ENCODE measurements around the gene PTPRC. TPM values are rescaled to one million over a fixed set of nuclear protein-coding genes. Genes with fewer than 3 reads are reported as not detected.
A peak's percentile ranks its signal among the peaks of the same experiment; 100 is the strongest.

PTPRC gene, protein sequence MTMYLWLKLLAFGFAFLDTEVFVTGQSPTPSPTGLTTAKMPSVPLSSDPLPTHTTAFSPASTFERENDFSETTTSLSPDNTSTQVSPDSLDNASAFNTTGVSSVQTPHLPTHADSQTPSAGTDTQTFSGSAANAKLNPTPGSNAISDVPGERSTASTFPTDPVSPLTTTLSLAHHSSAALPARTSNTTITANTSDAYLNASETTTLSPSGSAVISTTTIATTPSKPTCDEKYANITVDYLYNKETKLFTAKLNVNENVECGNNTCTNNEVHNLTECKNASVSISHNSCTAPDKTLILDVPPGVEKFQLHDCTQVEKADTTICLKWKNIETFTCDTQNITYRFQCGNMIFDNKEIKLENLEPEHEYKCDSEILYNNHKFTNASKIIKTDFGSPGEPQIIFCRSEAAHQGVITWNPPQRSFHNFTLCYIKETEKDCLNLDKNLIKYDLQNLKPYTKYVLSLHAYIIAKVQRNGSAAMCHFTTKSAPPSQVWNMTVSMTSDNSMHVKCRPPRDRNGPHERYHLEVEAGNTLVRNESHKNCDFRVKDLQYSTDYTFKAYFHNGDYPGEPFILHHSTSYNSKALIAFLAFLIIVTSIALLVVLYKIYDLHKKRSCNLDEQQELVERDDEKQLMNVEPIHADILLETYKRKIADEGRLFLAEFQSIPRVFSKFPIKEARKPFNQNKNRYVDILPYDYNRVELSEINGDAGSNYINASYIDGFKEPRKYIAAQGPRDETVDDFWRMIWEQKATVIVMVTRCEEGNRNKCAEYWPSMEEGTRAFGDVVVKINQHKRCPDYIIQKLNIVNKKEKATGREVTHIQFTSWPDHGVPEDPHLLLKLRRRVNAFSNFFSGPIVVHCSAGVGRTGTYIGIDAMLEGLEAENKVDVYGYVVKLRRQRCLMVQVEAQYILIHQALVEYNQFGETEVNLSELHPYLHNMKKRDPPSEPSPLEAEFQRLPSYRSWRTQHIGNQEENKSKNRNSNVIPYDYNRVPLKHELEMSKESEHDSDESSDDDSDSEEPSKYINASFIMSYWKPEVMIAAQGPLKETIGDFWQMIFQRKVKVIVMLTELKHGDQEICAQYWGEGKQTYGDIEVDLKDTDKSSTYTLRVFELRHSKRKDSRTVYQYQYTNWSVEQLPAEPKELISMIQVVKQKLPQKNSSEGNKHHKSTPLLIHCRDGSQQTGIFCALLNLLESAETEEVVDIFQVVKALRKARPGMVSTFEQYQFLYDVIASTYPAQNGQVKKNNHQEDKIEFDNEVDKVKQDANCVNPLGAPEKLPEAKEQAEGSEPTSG (N-terminal part only)
- total RNA-seq = 1 to 10 TPM; 3.9 to 7.0 (median 4.9) TPM
- under 1 TPM; 0.42 to 0.63 (median 0.51) TPM for polyA plus RNA-seq
- long read RNA-seq, donor 1, partial matches to known transcripts = 0 of 1 reads
- long read RNA-seq, donor 1, other reads (novel, unspliced or antisense) = 1 of 1 reads
- long read RNA-seq, donor 2, full-length matches to known transcripts = 1 of 1 reads
- long read RNA-seq, donor 2, partial matches to known transcripts = 0 of 1 reads
- long read RNA-seq, donor 2, other reads (novel, unspliced or antisense) = 0 of 1 reads

DNA sequence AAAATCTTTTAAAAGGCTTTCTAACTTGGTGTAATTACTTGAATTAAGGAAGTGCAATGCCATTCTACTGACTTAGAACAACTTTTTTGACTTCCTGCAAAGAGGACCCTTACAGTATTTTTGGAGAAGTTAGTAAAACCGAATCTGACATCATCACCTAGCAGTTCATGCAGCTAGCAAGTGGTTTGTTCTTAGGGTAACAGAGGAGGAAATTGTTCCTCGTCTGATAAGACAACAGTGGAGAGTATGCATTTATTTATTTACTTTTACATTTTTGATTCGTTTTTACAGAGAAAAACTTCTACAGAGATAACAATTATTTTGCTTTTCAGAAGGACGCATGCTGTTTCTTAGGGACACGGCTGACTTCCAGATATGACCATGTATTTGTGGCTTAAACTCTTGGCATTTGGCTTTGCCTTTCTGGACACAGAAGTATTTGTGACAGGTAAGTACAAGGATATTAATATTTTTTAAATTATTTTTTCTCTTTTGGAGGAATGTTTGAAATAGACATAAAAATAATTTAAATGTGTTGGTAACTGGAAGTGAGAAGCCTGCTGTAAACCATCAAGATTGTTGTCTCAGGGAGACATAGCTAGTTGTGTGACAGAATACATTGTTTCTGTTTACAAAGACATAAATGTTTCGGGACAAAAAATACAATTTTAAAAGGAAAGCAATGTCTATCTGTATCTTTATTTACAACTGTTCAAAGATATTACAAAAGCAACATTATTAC, at the start of gene PTPRC:
Gene PTPRC (plus strand): TSS at position 147 of the 742 bp plus-strand sequence. CDS start 229 bp downstream, at position 376.
- no peaks in the 10 kb centered on the region for H3K9me3 ChIP-seq
- H3K36me3 ChIP-seq (ENCODE audit: insufficient read depth in 1 of 2, low read depth in 1 of 2) = no peaks in the 10 kb centered on the region
- no peaks in the 10 kb centered on the region for H3K27me3 ChIP-seq (ENCODE audit: insufficient read depth in 3 of 3, low read length in 2 of 3)
- ATAC-seq (no peak), DNase-seq (no peak)
- TF ChIP-seq, protein P1, sequence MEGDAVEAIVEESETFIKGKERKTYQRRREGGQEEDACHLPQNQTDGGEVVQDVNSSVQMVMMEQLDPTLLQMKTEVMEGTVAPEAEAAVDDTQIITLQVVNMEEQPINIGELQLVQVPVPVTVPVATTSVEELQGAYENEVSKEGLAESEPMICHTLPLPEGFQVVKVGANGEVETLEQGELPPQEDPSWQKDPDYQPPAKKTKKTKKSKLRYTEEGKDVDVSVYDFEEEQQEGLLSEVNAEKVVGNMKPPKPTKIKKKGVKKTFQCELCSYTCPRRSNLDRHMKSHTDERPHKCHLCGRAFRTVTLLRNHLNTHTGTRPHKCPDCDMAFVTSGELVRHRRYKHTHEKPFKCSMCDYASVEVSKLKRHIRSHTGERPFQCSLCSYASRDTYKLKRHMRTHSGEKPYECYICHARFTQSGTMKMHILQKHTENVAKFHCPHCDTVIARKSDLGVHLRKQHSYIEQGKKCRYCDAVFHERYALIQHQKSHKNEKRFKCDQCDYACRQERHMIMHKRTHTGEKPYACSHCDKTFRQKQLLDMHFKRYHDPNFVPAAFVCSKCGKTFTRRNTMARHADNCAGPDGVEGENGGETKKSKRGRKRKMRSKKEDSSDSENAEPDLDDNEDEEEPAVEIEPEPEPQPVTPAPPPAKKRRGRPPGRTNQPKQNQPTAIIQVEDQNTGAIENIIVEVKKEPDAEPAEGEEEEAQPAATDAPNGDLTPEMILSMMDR (IDR thresholded peaks at IDR 0.05) = no peak
- no peak within 1 kb of the TSS for H3K27ac ChIP-seq
- no peaks in the 10 kb centered on the region for H3K4me1 ChIP-seq
- intact Hi-C loops (cut with DNase I) = no loop called here
- H3K4me3 ChIP-seq = peak within 1 kb of the TSS; percentile 38
- WGBS, 3 donors = 71 to 72% (median 72%) methylated on average over 6 of the region's 6 CpGs

DNA sequence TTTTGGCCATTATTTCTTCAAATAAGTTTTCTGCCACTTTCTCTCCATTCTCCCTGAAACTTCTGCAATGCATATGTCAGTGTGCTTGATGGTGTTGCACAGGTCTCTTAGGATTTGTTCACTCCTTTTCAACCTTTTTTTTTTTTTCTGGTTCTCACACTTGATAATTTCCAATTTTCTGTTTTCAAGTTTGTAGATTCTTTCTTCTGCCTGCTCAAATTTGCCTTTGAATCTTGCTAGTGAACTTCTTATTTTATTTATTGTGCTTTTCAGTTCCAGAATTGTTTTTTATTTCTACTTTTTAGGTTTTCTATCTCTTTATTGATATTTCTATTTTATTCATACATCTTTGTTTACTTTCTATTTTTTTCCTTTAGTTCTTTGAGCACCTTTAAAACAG, 48.4 kb upstream of the PTPRC start:
- ATAC-seq = no peak
- TF ChIP-seq, protein P1 (IDR thresholded peaks at IDR 0.05) = no peak
- intact Hi-C loops (cut with DNase I) = no loop called here

DNA sequence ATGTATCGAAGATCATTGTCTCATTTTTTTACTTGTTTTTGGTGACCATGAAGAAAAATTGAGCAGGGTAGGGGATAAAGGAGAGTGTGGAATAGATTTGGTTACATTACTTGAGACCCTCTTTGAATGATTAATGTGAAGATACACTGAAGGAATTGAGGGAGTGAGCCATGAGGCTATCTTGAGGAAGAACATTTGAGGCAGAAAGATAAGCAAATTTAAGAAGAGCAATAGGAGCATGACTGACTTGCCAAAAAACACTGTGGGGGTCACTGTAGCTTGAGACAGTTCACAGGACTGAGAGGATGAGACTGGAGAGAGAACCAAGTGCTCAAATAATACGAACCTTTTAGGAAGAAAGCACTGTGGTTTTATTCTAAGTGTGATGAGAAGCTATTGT, 43.1 kb upstream of the PTPRC start:
- H3K4me1 ChIP-seq = no peaks in the 10 kb centered on the region
- H3K27ac ChIP-seq = no peak overlapping the region
- H3K9me3 ChIP-seq = no peaks in the 10 kb centered on the region
- H3K27me3 ChIP-seq (ENCODE audit: insufficient read depth in 3 of 3, low read length in 2 of 3) = no peaks in the 10 kb centered on the region
- H3K36me3 ChIP-seq (ENCODE audit: insufficient read depth in 1 of 2, low read depth in 1 of 2) = no peaks in the 10 kb centered on the region
- DNase-seq (no peak), ATAC-seq (no peak)
- WGBS, 3 donors = 79 to 86% (median 83%) methylated on average over 2 of the region's 2 CpGs
- TF ChIP-seq, protein P1 (IDR thresholded peaks at IDR 0.05) = no peak
- intact Hi-C loops (cut with DNase I) = no loop called here
- no peak overlapping the region for H3K4me3 ChIP-seq

More for the DNA sequence above, 48.4 kb upstream of the PTPRC start:
- DNase-seq = no peak
- no peaks in the 10 kb centered on the region for H3K4me1 ChIP-seq
- H3K4me3 ChIP-seq = no peak overlapping the region
- H3K27me3 ChIP-seq (ENCODE audit: insufficient read depth in 3 of 3, low read length in 2 of 3) = no peaks in the 10 kb centered on the region
- no peaks in the 10 kb centered on the region for H3K36me3 ChIP-seq (ENCODE audit: insufficient read depth in 1 of 2, low read depth in 1 of 2)
- H3K27ac ChIP-seq = no peak overlapping the region
- no peaks in the 10 kb centered on the region for H3K9me3 ChIP-seq

Data from psoas muscle (tissue), 8 donors.